GM10248 (cell line): ENCODE data around the gene STARD5.
"Not testable (repeated sequence)": the region's sequence is repeated elsewhere in the genome, so short reads cannot be mapped to it uniquely, and the experiment has no call there.

Experiments
- CTCF ChIA-PET: fragments of 300-600 bp; sonication (Branson Sonifier 250); formaldehyde crosslinking; extraction: SDS; loops from one replicate; lab custom pipeline; 2021; ENCODE audit warnings: antibody characterized with exemption; lab: Yijun Ruan, JAX
- POLR2A ChIA-PET: fragments of 350-650 bp; sonication (Branson Sonifier 250); formaldehyde crosslinking; extraction: SDS; loops from one replicate; lab custom pipeline; 2020; ENCODE audit warnings: antibody characterized with exemption; lab: Yijun Ruan, JAX
- DNase-seq: peaks from one replicate; pipeline ENCODE4 v3.0.0; 2012; ENCODE audit errors: extremely low spot score
- CTCF ChIP-seq: IDR thresholded peaks from 2 replicates; pipeline ENCODE4 v1.5.1; 2012; ENCODE audit warnings: mild to moderate bottlenecking, low read depth; ENCODE audit errors: extremely low read depth, missing control alignments, control extremely low read depth

The STARD5 gene

GRCh38 chr15:81334768-81335435 lies 11.0 kb upstream of the STARD5 start:
- TF ChIP-seq CTCF = no peak
- ChIA-PET POLR2A (no interaction called here), CTCF (interaction anchor here (0.7 to 8.4 kb wide), 13 partner anchors 9 to 226 kb away, joined by 3 to 82 read pairs (median 6); partner anchors contain the start of gene STARD5)
- no peak for DNase-seq

DNA sequence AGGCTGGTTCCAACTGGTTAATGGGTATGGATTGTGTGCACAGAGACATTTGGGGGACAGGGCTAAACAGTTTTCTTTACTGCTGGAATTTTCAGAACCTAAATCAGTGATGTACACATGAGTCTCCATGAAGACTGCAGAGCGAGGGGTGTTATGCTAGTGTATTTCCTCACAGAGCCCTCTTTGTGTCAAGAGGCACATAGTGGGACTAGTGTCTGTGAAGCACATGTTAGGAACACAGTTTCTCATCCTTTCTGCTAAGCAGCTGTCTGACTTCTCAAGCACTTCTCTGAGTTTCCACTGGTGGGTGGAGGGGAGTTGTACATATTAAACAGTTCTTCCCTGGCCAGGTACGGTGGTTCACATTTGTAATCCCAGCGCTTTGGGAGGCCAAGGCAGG lies 9.4 kb upstream of the STARD5 start:
- POLR2A ChIA-PET = no interaction called here
- no peak for DNase-seq
- CTCF ChIA-PET = interaction anchor here (1.1 to 8.4 kb wide), 3 partner anchors 60 to 67 kb away, joined by 3 to 82 read pairs (median 7); no protein-coding TSS in a partner anchor
- no peak for TF ChIP-seq CTCF

DNA sequence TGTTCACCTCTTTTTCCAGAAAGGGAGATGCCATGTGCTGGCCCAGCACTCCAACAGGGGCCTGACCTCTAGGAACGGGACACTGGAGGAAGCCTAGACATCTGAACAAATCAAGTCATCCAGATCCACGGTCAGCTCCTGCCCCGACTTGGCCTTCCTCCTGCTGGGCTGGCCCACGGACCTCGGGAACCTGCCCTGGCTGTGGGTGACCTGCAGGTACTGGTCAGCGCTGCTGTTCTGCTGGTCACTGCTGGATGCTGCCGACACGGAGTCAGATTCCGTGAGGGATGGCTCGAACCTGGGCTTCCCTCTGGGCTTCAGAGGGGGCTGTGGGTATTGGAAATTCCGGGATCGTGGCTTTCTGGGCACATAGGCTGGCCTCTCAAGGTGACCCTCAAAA lies 8.4 kb upstream of the STARD5 start:
- ChIA-PET CTCF (interaction anchor here (0.9 to 8.4 kb wide), 4 partner anchors 24 to 66 kb away, joined by 4 to 82 read pairs (median 5); no protein-coding TSS in a partner anchor), POLR2A (no interaction called here)
- DNase-seq = no peak
- no peak for TF ChIP-seq CTCF

GRCh38 chr15:81331600-81331999 lies 7.7 kb upstream of the STARD5 start:
- no peak for DNase-seq
- CTCF ChIA-PET = interaction anchor here (0.9 to 8.4 kb wide), 4 partner anchors 25 to 66 kb away, joined by 4 to 82 read pairs (median 5); no protein-coding TSS in a partner anchor
- TF ChIP-seq CTCF = no peak
- POLR2A ChIA-PET = no interaction called here

- CTCF ChIA-PET = interaction anchor here (1.3 to 8.4 kb wide), 3 partner anchors 26 to 65 kb away, joined by 4 to 82 read pairs (median 6); no protein-coding TSS in a partner anchor
- POLR2A ChIA-PET, DNase-seq: not testable (repeated sequence)
Observed at GRCh38 chr15:81331141-81331540, 7.2 kb upstream of the STARD5 start.

DNA sequence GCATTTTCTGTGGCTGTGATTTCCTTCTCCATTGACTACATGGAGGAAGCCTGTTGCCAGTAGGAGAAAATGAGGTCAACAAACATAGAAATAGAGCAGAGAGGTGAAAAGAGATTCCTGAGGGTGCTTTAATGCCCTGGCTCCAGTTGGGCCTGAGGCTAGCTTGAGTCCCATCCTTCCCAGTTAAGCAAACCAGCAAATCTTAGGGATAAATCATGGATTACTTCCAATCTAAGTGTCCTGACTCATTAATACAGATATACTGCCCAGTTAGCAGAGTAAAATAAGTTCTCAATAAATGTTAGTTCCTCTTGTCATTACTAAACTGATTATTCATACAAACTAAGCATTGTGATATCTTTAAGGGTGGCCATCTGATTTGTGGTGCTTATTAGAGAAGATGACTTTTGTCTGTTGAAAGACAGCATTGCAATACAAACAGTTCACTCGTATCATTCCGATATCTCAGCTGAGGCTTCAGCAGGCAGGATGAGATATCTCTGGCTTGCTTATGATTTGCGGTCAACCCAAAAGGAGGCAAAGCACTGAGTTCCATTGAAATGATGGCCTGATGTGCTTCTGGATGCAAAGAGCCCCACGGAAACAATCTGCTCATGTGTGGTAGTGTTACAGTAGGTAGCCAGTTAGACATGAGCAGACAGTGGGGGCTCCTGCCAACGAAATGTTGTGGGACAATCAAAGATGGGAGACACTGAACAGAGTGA lies 6.6 kb upstream of the STARD5 start:
- CTCF ChIA-PET = interaction anchor here (1.7 kb wide), 1 partner anchor 65 kb away, joined by 6 read pairs; no protein-coding TSS in a partner anchor
- no peak for DNase-seq
- POLR2A ChIA-PET = no interaction called here
- no peak for TF ChIP-seq CTCF
